Measurements from ENCODE around the gene PRKCSH.

- TF ChIP-seq CTCF (IDR thresholded peaks at IDR 0.05): no peak
- TF ChIP-seq POLR2A (IDR thresholded peaks at IDR 0.05): no peak
Observed at GRCh38 chr19:11444059-11444458, 8.6 kb downstream of the PRKCSH start.
